ENCODE data around the gene ARHGAP26.
A peak's percentile ranks its signal among the peaks of the same experiment; 100 is the strongest.

The ARHGAP26 gene

GRCh38 chr5:142767178-142767577, 3.0 kb upstream of the ARHGAP26 start:
- TF ChIP-seq CTCF (IDR thresholded peaks at IDR 0.05; ENCODE audit: borderline replicate concordance, insufficient read depth, low read depth, low read length): no peak
- H3K4me3 ChIP-seq (ENCODE audit: low read depth, low read length): no peak overlapping the region

GRCh38 chr5:142767911-142768310, 2.3 kb upstream of the ARHGAP26 start:
- H3K4me3 ChIP-seq (ENCODE audit: low read depth, low read length): no peak overlapping the region
- TF ChIP-seq CTCF (IDR thresholded peaks at IDR 0.05; ENCODE audit: borderline replicate concordance, insufficient read depth, low read depth, low read length): no peak

- no peak overlapping the region for H3K4me3 ChIP-seq (ENCODE audit: low read depth, low read length)
- no peak for TF ChIP-seq CTCF (IDR thresholded peaks at IDR 0.05; ENCODE audit: borderline replicate concordance, insufficient read depth, low read depth, low read length)
Observed at GRCh38 chr5:142769251-142769792, 855 bp upstream of the ARHGAP26 start.

GRCh38 chr5:142770650-142771609, 753 bp downstream of the ARHGAP26 start:
- H3K4me3 ChIP-seq (ENCODE audit: low read depth, low read length): peak overlapping the region; percentile 47
- TF ChIP-seq CTCF (IDR thresholded peaks at IDR 0.05; ENCODE audit: borderline replicate concordance, insufficient read depth, low read depth, low read length): no peak

- no peak overlapping the region for H3K4me3 ChIP-seq (ENCODE audit: low read depth, low read length)
- no peak for TF ChIP-seq CTCF (IDR thresholded peaks at IDR 0.05; ENCODE audit: borderline replicate concordance, insufficient read depth, low read depth, low read length)
Observed at GRCh38 chr5:142771666-142772065, 1.5 kb downstream of the ARHGAP26 start.

- no peak for TF ChIP-seq CTCF (IDR thresholded peaks at IDR 0.05; ENCODE audit: borderline replicate concordance, insufficient read depth, low read depth, low read length)
- no peak overlapping the region for H3K4me3 ChIP-seq (ENCODE audit: low read depth, low read length)
Observed at GRCh38 chr5:142772446-142773293, 2.5 kb downstream of the ARHGAP26 start.
